ENCODE measurements around the gene ZNF184. TPM values are rescaled to one million over a fixed set of nuclear protein-coding genes. Genes with fewer than 3 reads are reported as not detected.
A peak's percentile ranks its signal among the peaks of the same experiment; 100 is the strongest.

Gene ZNF184
- total and polyA plus RNA-seq, 9 of the 15 experiments (the other 6 are each of a cell fraction or from before 2014, with no cell fraction given), result 7.6 to 22.2 (median 12.8) TPM

DNA sequence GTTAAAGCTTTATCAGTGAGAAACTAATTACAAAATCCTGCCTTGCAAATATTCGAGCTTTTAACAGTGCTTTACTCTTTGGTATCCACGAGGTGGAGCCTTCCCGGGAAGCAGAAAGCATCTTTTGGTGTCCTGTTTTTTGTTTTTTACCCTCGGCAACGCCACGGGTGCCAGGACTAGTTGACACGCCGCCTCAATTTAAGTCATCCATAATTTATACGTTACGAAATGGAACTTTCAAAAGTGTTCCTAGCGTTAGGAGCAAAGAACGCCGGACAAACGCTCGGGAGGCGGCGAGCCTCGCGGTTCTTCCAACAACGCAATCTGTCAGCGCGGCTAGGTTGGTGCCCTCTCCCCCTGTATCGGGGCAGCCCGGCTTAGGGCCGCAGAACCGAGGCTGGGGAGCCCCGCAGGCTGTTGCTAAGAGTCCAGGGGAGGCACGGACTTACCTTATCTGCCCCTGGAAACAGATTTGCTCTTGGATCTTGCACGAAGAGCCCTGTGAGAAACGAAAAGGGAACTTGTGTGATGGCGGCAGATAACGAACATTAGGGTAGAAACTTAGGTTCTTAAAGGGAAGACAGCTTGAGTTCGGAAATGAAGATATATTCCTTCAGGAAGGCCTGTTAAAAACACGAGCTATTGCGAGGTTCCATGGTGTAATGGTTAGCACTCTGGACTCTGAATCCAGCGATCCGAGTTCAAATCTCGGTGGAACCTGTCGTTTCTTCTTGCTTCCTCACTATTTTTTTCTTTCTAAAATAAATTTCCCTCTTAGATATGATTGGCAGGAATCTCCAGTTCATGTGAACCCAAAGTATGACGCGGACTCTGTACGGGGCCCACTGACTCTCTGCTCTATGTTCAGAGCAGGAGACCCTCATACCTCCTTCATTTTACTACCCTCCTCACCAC, 46.2 kb upstream of the ZNF184 start (continued):
- TF ChIP-seq, protein P1, sequence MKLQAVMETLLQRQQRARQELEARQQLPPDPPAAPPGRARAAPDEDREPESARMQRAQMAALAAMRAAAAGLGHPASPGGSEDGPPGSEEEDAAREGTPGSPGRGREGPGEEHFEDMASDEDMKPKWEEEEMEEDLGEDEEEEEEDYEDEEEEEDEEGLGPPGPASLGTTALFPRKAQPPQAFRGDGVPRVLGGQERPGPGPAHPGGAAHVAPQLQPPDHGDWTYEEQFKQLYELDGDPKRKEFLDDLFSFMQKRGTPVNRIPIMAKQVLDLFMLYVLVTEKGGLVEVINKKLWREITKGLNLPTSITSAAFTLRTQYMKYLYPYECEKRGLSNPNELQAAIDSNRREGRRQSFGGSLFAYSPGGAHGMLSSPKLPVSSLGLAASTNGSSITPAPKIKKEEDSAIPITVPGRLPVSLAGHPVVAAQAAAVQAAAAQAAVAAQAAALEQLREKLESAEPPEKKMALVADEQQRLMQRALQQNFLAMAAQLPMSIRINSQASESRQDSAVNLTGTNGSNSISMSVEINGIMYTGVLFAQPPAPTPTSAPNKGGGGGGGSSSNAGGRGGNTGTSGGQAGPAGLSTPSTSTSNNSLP (IDR thresholded peaks at IDR 0.05; ENCODE audit: borderline replicate concordance, low read depth, low read length), result 0 out of 2 replicates have a peak, but pooled peaks have one; percentile 37
- TF ChIP-seq ZNF239 (CRISPR knock-in tag; IDR thresholded peaks at IDR 0.05) (no peak), KDM5B (IDR thresholded peaks at IDR 0.05; ENCODE audit: insufficient replicate concordance, low read depth, low read length) (peak; percentile 44), ETS2 (tag; IDR thresholded peaks at IDR 0.05; ENCODE audit: borderline replicate concordance, poor library complexity, severe bottlenecking) (no peak), TRIM28 (IDR thresholded peaks at IDR 0.05) (peak; percentile 57; the same call in 1 of the 2 replicates), SMAD3 (CRISPR knock-in tag; conservative IDR thresholded peaks at IDR 0.05) (0 out of 2 replicates have a peak, but pooled peaks have one; percentile 61), MTA1 (IDR thresholded peaks at IDR 0.05; ENCODE audit: borderline replicate concordance) (peak; percentile 66; the same call in 1 of the 2 replicates), GTF2A2 (tag; IDR thresholded peaks at IDR 0.05) (no peak), HSF4 (CRISPR knock-in tag; IDR thresholded peaks at IDR 0.05; ENCODE audit: borderline replicate concordance) (no peak), SP1 (CRISPR knock-in tag; IDR thresholded peaks at IDR 0.05) (peak; percentile 77), CC2D1A (IDR thresholded peaks at IDR 0.05) (0 out of 2 replicates have a peak, but pooled peaks have one; percentile 22), ZNF584 (CRISPR knock-in tag; IDR thresholded peaks at IDR 0.05; ENCODE audit: low read depth) (no peak; the same call in 1 of the 2 replicates), TFAM (CRISPR knock-in tag; conservative IDR thresholded peaks at IDR 0.05) (no peak), KLF13 (tag; IDR thresholded peaks at IDR 0.05; ENCODE audit: borderline replicate concordance, low read depth) (no peak), TGIF2 (CRISPR knock-in tag; IDR thresholded peaks at IDR 0.05) (no peak), ZC3H11A (IDR thresholded peaks at IDR 0.05; ENCODE audit: low read depth, low read length) (no peak)

Data from K562 (cell line).